ENCODE results near the gene PPP2R2C. TPM values are rescaled to one million over a fixed set of nuclear protein-coding genes. Genes with fewer than 3 reads are reported as not detected.

PPP2R2C gene
- total and polyA plus RNA-seq, 10 of the 15 experiments (the other 5 are each of a cell fraction or from before 2014, with no cell fraction given) = 0.13 to 0.15 TPM; not detected in 8

DNA sequence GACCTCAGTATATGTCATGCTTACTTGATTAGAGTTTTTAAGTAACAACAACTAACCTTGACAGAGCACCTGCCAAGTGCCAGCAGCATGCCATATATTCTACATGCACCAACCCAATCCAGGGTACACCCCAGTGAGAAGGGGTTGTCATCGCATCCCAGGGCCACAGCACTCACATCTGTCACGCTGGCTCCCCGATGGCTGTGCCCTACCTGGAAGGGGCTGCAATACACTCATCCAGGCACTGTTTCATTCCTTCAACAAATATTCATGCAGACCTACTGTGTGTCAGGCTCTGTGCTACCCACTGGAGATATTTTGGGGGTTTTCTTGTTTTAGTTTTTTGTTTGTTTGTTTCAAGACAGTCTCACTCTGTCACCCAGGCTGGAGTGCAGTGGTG lies 49.5 kb downstream of the PPP2R2C start (continued):
- TF ChIP-seq NFIC (IDR thresholded peaks at IDR 0.05; ENCODE audit: low read depth, low read length) = no peak
- no peak for TF ChIP-seq SUZ12 (IDR thresholded peaks at IDR 0.05; ENCODE audit: unreplicated experiment)
- TF ChIP-seq, protein P1, sequence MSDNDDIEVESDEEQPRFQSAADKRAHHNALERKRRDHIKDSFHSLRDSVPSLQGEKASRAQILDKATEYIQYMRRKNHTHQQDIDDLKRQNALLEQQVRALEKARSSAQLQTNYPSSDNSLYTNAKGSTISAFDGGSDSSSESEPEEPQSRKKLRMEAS (IDR thresholded peaks at IDR 0.05; ENCODE audit: low read depth, low read length) = no peak
- no peak for TF ChIP-seq NR2F1 (conservative IDR thresholded peaks at IDR 0.05)
- no peak for TF ChIP-seq IKZF1 (conservative IDR thresholded peaks at IDR 0.05)
- no peak for TF ChIP-seq BCL11A (IDR thresholded peaks at IDR 0.05; ENCODE audit: low read depth, low read length)

DNA sequence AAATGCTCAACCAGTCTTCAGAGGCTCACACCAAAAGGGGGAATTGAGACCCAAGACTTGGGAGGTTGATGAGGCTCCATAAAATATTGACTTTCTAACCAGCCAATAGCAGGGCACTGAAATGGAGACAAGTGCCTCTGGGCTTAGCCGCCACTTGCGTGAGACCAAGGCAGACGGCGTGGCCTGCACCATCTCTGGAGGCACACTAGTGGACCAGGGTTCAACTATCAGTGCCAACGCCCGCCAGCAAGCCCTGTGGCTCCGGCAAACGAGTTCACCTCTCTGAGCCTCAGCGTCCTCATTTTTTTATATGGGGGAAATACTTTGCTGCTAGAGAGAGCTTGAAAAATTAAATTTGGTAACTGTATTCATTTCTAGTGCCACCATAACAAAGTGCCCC lies 50.3 kb downstream of the PPP2R2C start:
- in situ Hi-C loops (cut with MboI) (no loop called here), intact Hi-C loops (cut with micrococcal nuclease; ENCODE audit: unreplicated experiment) (no loop called here)
- CTCF ChIA-PET = interaction anchor here (0.7 kb wide), 1 partner anchor 1692 kb away, joined by 6 read pairs; no protein-coding TSS in a partner anchor
- no peaks in the 10 kb centered on the region for H3K79me2 ChIP-seq (ENCODE audit: control insufficient read depth, insufficient read depth, low read length)
- no peak for FAIRE-seq
- H3K4me3 ChIP-seq = no peak overlapping the region
- BruUV-seq (replicated peaks) = no TSS peak
- POLR2A ChIA-PET = no interaction called here
- no peaks in the 10 kb centered on the region for H3K36me3 ChIP-seq (ENCODE audit: control insufficient read depth in 2 of 2, insufficient read depth in 2 of 2, low read length in 1 of 2)
- TF ChIP-seq SP1 (IDR thresholded peaks at IDR 0.05; ENCODE audit: low read depth, low read length) (no peak), JUNB (IDR thresholded peaks at IDR 0.05) (no peak), SUPT20H (IDR thresholded peaks at IDR 0.05; ENCODE audit: borderline replicate concordance, control insufficient read depth, low read depth, low read length) (no peak), MYB (IDR thresholded peaks at IDR 0.05; ENCODE audit: borderline replicate concordance, low read depth, low read length) (no peak), SMAD5 (IDR thresholded peaks at IDR 0.05; ENCODE audit: low read depth) (no peak)
- no peaks in the 10 kb centered on the region; the same call in 2 of the 3 replicates for H3K9me3 ChIP-seq (replicated peaks; ENCODE audit: control insufficient read depth, insufficient read depth, low read length)
- H2AFZ ChIP-seq (ENCODE audit: control insufficient read depth, low read depth, low read length) = no peak overlapping the region
- SMC1A ChIA-PET (ENCODE audit: uncharacterized antibody, unreplicated experiment) = no interaction called here
- no peaks in the 10 kb centered on the region; a peak in 1 of 4 replicates for H3K27me3 ChIP-seq (replicated peaks in 1 of 2; ENCODE audit: control insufficient read depth in 2 of 2, insufficient read depth in 2 of 2, low read length in 1 of 2)
- peaks cover 18% of the 10 kb centered on the region for H3K4me1 ChIP-seq (ENCODE audit: control insufficient read depth, insufficient read depth, low read length)
- 35% methylated on average over 9 of the region's 9 CpGs for WGBS (ENCODE audit: insufficient coverage, insufficient replicate concordance, low lambda C conversion rate, missing lambda C conversion rate)
- H3K27ac ChIP-seq (ENCODE audit: control insufficient read depth, insufficient read depth) = no peak overlapping the region
- H3K9ac ChIP-seq (ENCODE audit: control insufficient read depth, insufficient read depth, low read length) = no peak overlapping the region
- no peak for DNase-seq (ENCODE audit: low read depth, low spot score)
- no peak overlapping the region for H3K4me2 ChIP-seq (ENCODE audit: control insufficient read depth, insufficient read depth)
- RAD21 ChIA-PET (ENCODE audit: unreplicated experiment) = no interaction called here
- no peaks in the 10 kb centered on the region for H4K20me1 ChIP-seq (ENCODE audit: control insufficient read depth, insufficient read depth)
- ATAC-seq = no peak

All from GM12878 (cell line).